Neural crest cell (in vitro differentiated cells): ENCODE measurements around the gene NSD1. TPM values are rescaled to one million over a fixed set of nuclear protein-coding genes. Genes with fewer than 3 reads are reported as not detected.

Source experiments
- DNase-seq: peaks from one replicate; pipeline ENCODE4 v3.0.0; 2021; ENCODE audit warnings: low read depth, mixed read lengths, low spot score
- H3K27ac Mint-ChIP-seq: one replicate; pipeline ENCODE4 v1.8.0; 2021; ENCODE audit warnings: mild to moderate bottlenecking, mixed read lengths; ENCODE audit not compliant: unreplicated experiment
- H3K27me3 Mint-ChIP-seq: 2 replicates; pipeline ENCODE4 v1.8.0; 2021; ENCODE audit warnings: low read depth, mild to moderate bottlenecking, mixed read lengths
- H3K36me3 Mint-ChIP-seq: 2 replicates; pipeline ENCODE4 v1.8.0; 2021; ENCODE audit warnings: low read depth, mild to moderate bottlenecking, mixed read lengths
- H3K4me1 Mint-ChIP-seq: 2 replicates; pipeline ENCODE4 v1.8.0; 2021; ENCODE audit warnings: mixed read lengths
- H3K4me3 Mint-ChIP-seq: one replicate; pipeline ENCODE4 v1.8.0; 2021; ENCODE audit warnings: mild to moderate bottlenecking, mixed read lengths
- H3K9me3 Mint-ChIP-seq: 2 replicates; pipeline ENCODE4 v1.8.0; 2021; ENCODE audit warnings: mixed read lengths
- CTCF ChIP-seq: fragments of 200-600 bp; sonication (generic); conservative IDR thresholded peaks from 2 replicates; pipeline ENCODE4 v1.5.0; 2021; ENCODE audit warnings: antibody characterized with exemption, mild to moderate bottlenecking
- total RNA-seq: library from RNA; stranded (reverse); gene quantifications from 2 replicates; pipeline ENCODE4 v1.2.1, GENCODE V29; 2021

Gene NSD1
- total RNA-seq, 1 donor from 2014 or later: 122 TPM

GRCh38 chr5:177130211-177131018, 3.2 kb upstream of the NSD1 start:
- Mint-ChIP-seq H3K36me3 (peaks cover 4% of the 10 kb centered on the region), H3K4me3 (peak overlapping the region; percentile 85), H3K27me3 (peaks cover 7% of the 10 kb centered on the region), H3K4me1 (peaks cover 15% of the 10 kb centered on the region), H3K27ac (no peak overlapping the region), H3K9me3 (no peaks in the 10 kb centered on the region)
- no peak for DNase-seq
- no peak for TF ChIP-seq CTCF

- H3K27me3 Mint-ChIP-seq: peaks cover 7% of the 10 kb centered on the region
- peak overlapping the region; percentile 85 for H3K4me3 Mint-ChIP-seq
- peaks cover 7% of the 10 kb centered on the region for H3K36me3 Mint-ChIP-seq
- TF ChIP-seq CTCF: no peak
- H3K4me1 Mint-ChIP-seq: peaks cover 19% of the 10 kb centered on the region
- no peaks in the 10 kb centered on the region for H3K9me3 Mint-ChIP-seq
- H3K27ac Mint-ChIP-seq: no peak overlapping the region
- DNase-seq: no peak
Observed at GRCh38 chr5:177131019-177131320, 2.6 kb upstream of the NSD1 start.

- H3K27ac Mint-ChIP-seq: peak overlapping the region; percentile 72
- H3K36me3 Mint-ChIP-seq: peaks cover 7% of the 10 kb centered on the region
- peaks cover 19% of the 10 kb centered on the region for H3K4me1 Mint-ChIP-seq
- no peak for TF ChIP-seq CTCF
- peaks cover 7% of the 10 kb centered on the region for H3K27me3 Mint-ChIP-seq
- DNase-seq: no peak
- peak overlapping the region; percentile 85 for H3K4me3 Mint-ChIP-seq
- H3K9me3 Mint-ChIP-seq: no peaks in the 10 kb centered on the region
Observed at GRCh38 chr5:177131352-177132135, 2.0 kb upstream of the NSD1 start.

- peaks cover 28% of the 10 kb centered on the region for H3K4me1 Mint-ChIP-seq
- H3K36me3 Mint-ChIP-seq: peaks cover 11% of the 10 kb centered on the region
- peak; percentile 34 for DNase-seq
- TF ChIP-seq CTCF: no peak
- peaks cover 7% of the 10 kb centered on the region for H3K27me3 Mint-ChIP-seq
- H3K4me3 Mint-ChIP-seq: peak overlapping the region; percentile 34
- H3K9me3 Mint-ChIP-seq: no peaks in the 10 kb centered on the region
- no peak overlapping the region for H3K27ac Mint-ChIP-seq
Observed at GRCh38 chr5:177132136-177133095, 1.2 kb upstream of the NSD1 start.
